Large intestine (tissue), 3 donors: ENCODE measurements around the gene SPPL2A. TPM values are rescaled to one million over a fixed set of nuclear protein-coding genes. Genes with fewer than 3 reads are reported as not detected.

Experiments used
- DNase-seq, 2 donors: peaks; one replicate each; pipeline versions ENCODE4 v3.0.0 to v3.0.0-alpha.2; 2013
- H3K27ac ChIP-seq: one replicate; pipeline ENCODE4 v1.5.1; 2013; ENCODE audit warnings: low read length
- H3K27me3 ChIP-seq: 2 replicates; pipeline ENCODE4 v1.6.1; 2013; ENCODE audit warnings: low read length; ENCODE audit not compliant: control insufficient read depth, insufficient read depth
- H3K36me3 ChIP-seq: 2 replicates; pipeline ENCODE4 v1.6.1; 2013; ENCODE audit warnings: low read length; ENCODE audit not compliant: control insufficient read depth, insufficient read depth
- H3K4me1 ChIP-seq: one replicate; pipeline ENCODE4 v1.6.1; 2013; ENCODE audit warnings: low read length; ENCODE audit not compliant: control insufficient read depth, insufficient read depth
- H3K4me3 ChIP-seq: one replicate; pipeline ENCODE4 v1.5.1; 2013; ENCODE audit warnings: low read length
- H3K9me3 ChIP-seq: one replicate; pipeline ENCODE4 v1.6.1; 2013; ENCODE audit warnings: mild to moderate bottlenecking, low read depth, low read length, moderate library complexity; ENCODE audit not compliant: control insufficient read depth
- WGBS: methylation state at CpG from one replicate; pipeline ENCODE4 v1.1.5; 2013; ENCODE audit warnings: low lambda C conversion rate; ENCODE audit not compliant: insufficient coverage; 5-methylcytosine and 5-hydroxymethylcytosine counted together
- polyA plus RNA-seq: library from polyadenylated mRNA; unstranded; fragments of 120-200 nt; gene quantifications from one replicate; pipeline ENCODE4 v1.2.1, GENCODE V29; 2013

SPPL2A gene
- polyA plus RNA-seq, 1 donor = 59.2 TPM

DNA sequence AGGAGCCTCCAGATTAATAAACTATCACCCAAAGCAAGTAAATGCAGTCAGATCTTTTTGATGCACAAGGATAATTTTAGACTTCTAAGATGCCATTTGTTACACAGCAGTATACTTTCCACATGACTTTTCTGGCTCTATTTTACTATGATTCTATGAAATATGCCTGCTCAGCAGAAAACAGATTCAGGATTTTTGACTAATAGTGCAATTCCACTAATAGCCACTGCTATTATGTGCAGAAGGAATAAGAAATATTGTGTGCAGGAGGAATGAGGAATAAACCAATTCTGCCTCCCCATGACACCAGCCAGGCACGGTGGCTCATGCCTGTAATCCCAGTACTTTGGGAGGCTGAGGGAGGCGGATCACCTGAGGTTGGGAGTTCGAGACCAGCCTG lies 11.5 kb upstream of the SPPL2A start:
- Histone ChIP-seq H3K27me3 (no peaks in the 10 kb centered on the region), H3K9me3 (no peaks in the 10 kb centered on the region), H3K27ac (no peak overlapping the region), H3K4me3 (no peak overlapping the region), H3K36me3 (no peaks in the 10 kb centered on the region), H3K4me1 (peaks cover 2% of the 10 kb centered on the region)
- no peak for DNase-seq
- no CpG with 5 or more reads among the region's 3 CpGs for WGBS

DNA sequence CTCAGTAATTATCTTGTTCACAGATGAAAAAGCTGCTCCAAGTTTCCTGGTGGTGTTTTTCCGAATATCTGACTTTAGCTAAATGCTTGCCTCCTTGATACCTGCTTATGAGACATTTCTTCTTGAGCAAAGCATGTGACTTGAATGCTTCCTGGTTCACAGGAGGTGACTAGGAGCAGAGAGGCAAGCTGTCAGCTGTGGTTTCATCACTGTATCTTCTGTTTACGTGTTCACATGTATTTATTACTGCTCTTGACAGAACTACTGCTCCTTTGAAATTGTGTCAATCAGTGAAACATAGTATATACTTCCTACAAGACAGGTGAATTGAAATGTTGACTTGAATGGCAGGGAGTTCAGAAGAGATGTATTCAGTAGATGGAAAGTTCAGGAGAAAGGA lies 8.9 kb upstream of the SPPL2A start:
- no peaks in the 10 kb centered on the region for H3K36me3 ChIP-seq
- peak; percentile 75 to 82 for DNase-seq
- H3K27me3 ChIP-seq = no peaks in the 10 kb centered on the region
- peaks cover 2% of the 10 kb centered on the region for H3K4me1 ChIP-seq
- H3K9me3 ChIP-seq = no peaks in the 10 kb centered on the region
- WGBS = no CpG with 5 or more reads among the region's 2 CpGs
- H3K27ac ChIP-seq = peak overlapping the region; percentile 12
- H3K4me3 ChIP-seq = no peak overlapping the region

DNA sequence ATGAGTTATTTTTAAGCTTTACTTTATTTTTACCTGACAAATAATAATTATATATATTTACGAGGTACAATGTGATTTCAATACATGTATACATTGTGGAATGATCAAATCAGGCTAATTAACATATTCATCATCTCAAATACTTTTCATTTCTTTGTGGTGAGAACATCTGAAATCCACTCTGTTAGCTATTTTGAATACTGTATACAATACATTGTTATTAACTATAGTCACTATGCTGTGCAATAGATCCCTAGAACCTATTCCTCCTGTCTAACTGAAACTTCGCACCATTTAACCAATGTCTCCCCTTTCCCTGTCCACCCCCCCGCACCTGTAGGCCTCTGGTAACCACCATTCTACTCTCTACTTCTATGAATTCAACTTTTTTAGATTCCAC lies 7.9 kb upstream of the SPPL2A start:
- WGBS = 100% methylated on average over 3 of the region's 3 CpGs
- DNase-seq = no peak
- no peak overlapping the region for H3K4me3 ChIP-seq
- peaks cover 2% of the 10 kb centered on the region for H3K4me1 ChIP-seq
- no peaks in the 10 kb centered on the region for H3K27me3 ChIP-seq
- no peaks in the 10 kb centered on the region for H3K36me3 ChIP-seq
- no peaks in the 10 kb centered on the region for H3K9me3 ChIP-seq
- no peak overlapping the region for H3K27ac ChIP-seq

GRCh38 chr15:50767332-50767861 lies 1.9 kb upstream of the SPPL2A start:
- peaks cover 4% of the 10 kb centered on the region for H3K4me1 ChIP-seq
- DNase-seq = no peak
- H3K9me3 ChIP-seq = no peaks in the 10 kb centered on the region
- no peak overlapping the region for H3K4me3 ChIP-seq
- WGBS = no CpG with 5 or more reads among the region's 2 CpGs
- H3K27ac ChIP-seq = no peak overlapping the region
- no peaks in the 10 kb centered on the region for H3K27me3 ChIP-seq
- no peaks in the 10 kb centered on the region for H3K36me3 ChIP-seq

DNA sequence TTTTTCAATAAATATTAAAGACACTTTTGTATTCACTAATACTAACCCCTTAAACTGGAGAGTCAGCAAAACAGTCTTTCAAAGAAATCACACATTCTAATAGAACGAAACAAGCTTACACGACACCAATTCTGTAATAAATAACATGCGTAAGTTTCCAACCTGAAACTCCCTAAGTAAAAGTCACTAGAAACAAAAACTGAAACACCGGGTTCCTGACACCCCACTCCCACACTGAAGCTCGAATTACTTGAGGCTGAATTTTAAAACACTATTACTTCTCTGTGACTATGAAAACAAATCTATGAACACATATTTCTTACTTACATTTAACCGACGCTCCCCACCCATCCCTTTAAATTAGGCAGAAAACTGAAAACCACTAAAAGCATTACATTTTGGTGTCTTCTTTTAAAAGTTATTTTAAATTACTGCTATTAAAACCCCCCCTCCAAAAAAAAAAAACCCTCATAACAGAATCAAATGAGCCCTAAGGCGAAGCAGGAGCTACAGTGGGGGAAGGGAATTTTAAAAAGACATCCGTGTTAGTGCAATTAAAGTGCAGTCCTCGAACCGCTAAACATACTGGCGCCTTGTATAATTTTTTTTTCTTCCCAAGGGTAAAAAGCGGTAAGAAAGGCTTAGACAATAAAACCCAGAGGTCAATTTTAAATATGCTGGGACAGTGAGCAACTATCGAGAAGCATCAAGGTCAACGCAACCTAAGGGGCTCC lies 878 bp downstream of the SPPL2A start:
- peak; percentile 12 to 45 for DNase-seq
- peak overlapping the region; percentile 72 for H3K27ac ChIP-seq
- peaks cover 4% of the 10 kb centered on the region for H3K4me1 ChIP-seq
- WGBS = 6% methylated on average over 4 of the region's 15 CpGs
- H3K27me3 ChIP-seq = no peaks in the 10 kb centered on the region
- H3K9me3 ChIP-seq = no peaks in the 10 kb centered on the region
- peak overlapping the region; percentile 72 for H3K4me3 ChIP-seq
- no peaks in the 10 kb centered on the region for H3K36me3 ChIP-seq

GRCh38 chr15:50758712-50759205 lies 6.7 kb downstream of the SPPL2A start:
- no peak for DNase-seq
- no peaks in the 10 kb centered on the region for H3K4me1 ChIP-seq

DNA sequence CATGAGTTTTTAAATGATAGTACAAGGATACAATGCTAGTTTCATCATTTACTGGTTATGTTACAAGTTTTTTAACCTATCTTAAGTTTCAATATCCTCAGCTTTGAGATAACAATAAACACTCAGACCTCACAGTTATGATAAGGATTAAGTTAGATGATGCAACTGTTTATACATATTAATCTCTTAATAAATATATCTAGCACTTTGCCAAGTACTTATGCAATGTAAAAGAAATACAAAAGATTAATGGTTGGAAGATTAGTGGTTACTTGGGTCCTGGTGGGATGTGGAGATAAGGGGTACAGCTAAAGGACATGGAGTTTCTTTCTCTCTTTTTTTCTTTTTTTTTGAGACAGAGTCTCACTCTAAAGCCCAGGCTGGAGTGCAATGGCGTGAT lies 12.0 kb downstream of the SPPL2A start:
- Histone ChIP-seq H3K4me3 (no peak overlapping the region), H3K27ac (no peak overlapping the region), H3K36me3 (peaks cover 2% of the 10 kb centered on the region), H3K27me3 (no peaks in the 10 kb centered on the region), H3K9me3 (no peaks in the 10 kb centered on the region), H3K4me1 (no peaks in the 10 kb centered on the region)
- WGBS = no CpG with 5 or more reads among the region's 1 CpG
- no peak for DNase-seq

More at GRCh38 chr15:50758712-50759205, 6.7 kb downstream of the SPPL2A start:
- H3K27me3 ChIP-seq = no peaks in the 10 kb centered on the region
- 90% methylated on average over 2 of the region's 4 CpGs for WGBS
- no peak overlapping the region for H3K27ac ChIP-seq
- H3K4me3 ChIP-seq = no peak overlapping the region
- no peaks in the 10 kb centered on the region for H3K9me3 ChIP-seq
- no peaks in the 10 kb centered on the region for H3K36me3 ChIP-seq

- WGBS = 83% methylated on average over 2 of the region's 2 CpGs
These were observed 14.1 kb downstream of the SPPL2A start for GRCh38 chr15:50751394-50751793.

DNA sequence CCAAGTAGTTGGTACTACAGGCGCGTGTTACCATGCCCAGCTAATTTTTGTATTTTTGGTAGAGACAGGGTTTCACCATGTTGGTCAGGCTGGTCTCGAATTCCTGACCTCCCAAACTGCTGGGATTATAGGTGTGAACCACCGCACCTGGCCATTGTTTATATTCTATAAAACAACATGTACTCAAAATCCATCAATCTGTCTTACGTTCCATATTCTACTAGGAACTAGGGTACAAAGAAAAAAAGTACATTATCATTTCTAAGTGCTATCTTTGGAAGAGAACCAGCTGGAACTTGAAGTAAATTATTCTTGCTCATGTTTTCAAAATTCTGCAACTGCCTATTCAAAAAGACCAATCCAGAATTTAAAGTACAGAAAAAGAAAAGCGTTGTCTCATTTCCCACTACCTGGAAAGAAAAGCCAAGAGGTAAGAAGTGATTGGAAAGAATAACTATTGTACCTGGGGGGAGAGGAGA lies 15.2 kb downstream of the SPPL2A start:
- DNase-seq = no peak

More at GRCh38 chr15:50751394-50751793, 14.1 kb downstream of the SPPL2A start:
- DNase-seq = no peak
- no peak overlapping the region for H3K4me3 ChIP-seq
- H3K9me3 ChIP-seq = no peaks in the 10 kb centered on the region
- no peak overlapping the region for H3K27ac ChIP-seq
- H3K4me1 ChIP-seq = no peaks in the 10 kb centered on the region
- H3K27me3 ChIP-seq = no peaks in the 10 kb centered on the region
- peaks cover 8% of the 10 kb centered on the region for H3K36me3 ChIP-seq

DNA sequence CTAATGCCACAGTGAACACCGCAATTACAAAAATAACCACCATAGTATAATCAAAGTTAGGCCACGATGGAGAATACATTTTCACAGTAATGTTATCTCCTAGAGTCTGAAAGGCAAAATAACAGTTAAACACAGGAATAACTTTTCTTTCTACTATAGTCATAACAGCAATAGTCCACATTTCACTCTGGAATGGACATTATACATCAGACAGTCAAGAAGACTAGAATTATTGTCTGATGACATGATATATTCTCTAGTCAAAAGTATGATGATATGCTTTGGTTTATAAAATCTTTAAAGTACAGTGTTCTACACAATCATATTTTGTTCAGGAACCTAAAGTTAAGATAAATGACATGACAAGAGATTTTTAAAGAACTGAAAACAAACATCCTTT lies 18.0 kb downstream of the SPPL2A start:
- DNase-seq = no peak
- no peaks in the 10 kb centered on the region for H3K4me1 ChIP-seq
- no CpG with 5 or more reads among the region's 2 CpGs for WGBS
- H3K27me3 ChIP-seq = no peaks in the 10 kb centered on the region
- no peaks in the 10 kb centered on the region for H3K9me3 ChIP-seq
- H3K4me3 ChIP-seq = no peak overlapping the region
- peaks cover 23% of the 10 kb centered on the region for H3K36me3 ChIP-seq
- no peak overlapping the region for H3K27ac ChIP-seq

More for the DNA sequence above, 15.2 kb downstream of the SPPL2A start:
- Histone ChIP-seq H3K4me1 (no peaks in the 10 kb centered on the region), H3K4me3 (no peak overlapping the region), H3K27ac (no peak overlapping the region), H3K27me3 (no peaks in the 10 kb centered on the region), H3K36me3 (peaks cover 17% of the 10 kb centered on the region), H3K9me3 (no peaks in the 10 kb centered on the region)
- 80% methylated on average over 1 of the region's 6 CpGs for WGBS
